H1 (cell line): ENCODE data around the gene DHCR7. TPM values are rescaled to one million over a fixed set of nuclear protein-coding genes. Genes with fewer than 3 reads are reported as not detected.

Experiments
- CEBPB ChIP-seq: IDR thresholded peaks from 2 replicates; pipeline ENCODE4 v1.6.1; 2012; ENCODE audit warnings: low read depth, low read length
- polyA plus RNA-seq, 7 experiments: library from polyadenylated mRNA; depleted of rRNA in 3 of 7; stranded (reverse) in 5 of 7; unstranded in 2 of 7; fragments of >200 nt in 5 of 7; fragments of 200-250 nt in 2 of 7; gene quantifications; 1 replicate in 5 of 7; 2 replicates in 1 of 7; 4 replicates in 1 of 7; pipeline versions ENCODE4 v1.2.1 to v1.2.3, GENCODE V29; 2011 to 2013; ENCODE audit warnings: missing spikeins in 2 of 7, mixed read lengths in 2 of 7
- total RNA-seq: library from RNA; stranded (reverse); fragmentation: NEBNext Ultra II Directional; extraction: Animal tissue kit (Norgen Biotek cat#: 25700); gene quantifications from 2 replicates; pipeline ENCODE4 v1.2.1, GENCODE V29; 2021

DHCR7 gene
- total and polyA plus RNA-seq, 2 of the 8 experiments (the other 6 are each of a cell fraction or from before 2014, with no cell fraction given) = 144 to 157 TPM

DNA sequence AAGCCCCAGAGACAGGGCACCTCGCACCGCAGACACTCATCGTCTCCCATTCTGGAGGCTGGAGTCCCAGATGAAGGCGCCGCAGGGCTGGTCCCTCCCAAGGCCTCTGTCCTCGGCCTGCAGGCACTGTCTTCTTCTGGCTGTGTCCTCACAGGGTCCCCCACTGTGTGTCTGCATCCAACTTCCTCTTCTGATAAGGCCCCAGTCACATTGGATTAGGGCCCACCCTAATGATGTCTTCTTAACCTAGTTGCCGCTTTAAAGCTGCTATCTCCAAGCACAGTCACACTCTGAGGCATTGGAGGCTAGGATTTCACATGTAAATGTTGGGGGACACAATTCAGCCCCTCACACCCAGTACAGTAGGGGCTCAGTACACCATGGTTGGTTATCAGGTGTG is 48.9 kb downstream of the DHCR7 start (continued):
- TF ChIP-seq CEBPB = no peak
